NB4 (cell line): Measurements from ENCODE around the gene JMJD1C.

ENCODE experiments used
- CTCF ChIP-seq: IDR thresholded peaks from one replicate; pipeline ENCODE4 v1.5.1; 2012; ENCODE audit warnings: low read depth, low read length
- MAX ChIP-seq: IDR thresholded peaks from 2 replicates; pipeline ENCODE4 v1.6.1; 2011; ENCODE audit warnings: low read depth, low read length
- POLR2A ChIP-seq: IDR thresholded peaks from 2 replicates; pipeline ENCODE4 v1.6.1; 2011; ENCODE audit warnings: mild to moderate bottlenecking; ENCODE audit not compliant: insufficient read length; ENCODE audit errors: extremely low read depth

- TF ChIP-seq CTCF (no peak), MAX (no peak), POLR2A (no peak)
Measured at GRCh38 chr10:63474488-63474887, 8.7 kb upstream of the JMJD1C start.
